Stimulated activated CD4-positive, alpha-beta T cell treated with anti-CD3 and anti-CD28 coated beads, Interleukin-2, amount 100 ng/mL, for 24 hours (primary cell): Measurements from ENCODE around the gene ZEB2.

Experiments
- DNase-seq, 2 donors: peaks; one replicate each; pipeline ENCODE4 v3.0.0-alpha.2; 2020

Gene ZEB2

DNA sequence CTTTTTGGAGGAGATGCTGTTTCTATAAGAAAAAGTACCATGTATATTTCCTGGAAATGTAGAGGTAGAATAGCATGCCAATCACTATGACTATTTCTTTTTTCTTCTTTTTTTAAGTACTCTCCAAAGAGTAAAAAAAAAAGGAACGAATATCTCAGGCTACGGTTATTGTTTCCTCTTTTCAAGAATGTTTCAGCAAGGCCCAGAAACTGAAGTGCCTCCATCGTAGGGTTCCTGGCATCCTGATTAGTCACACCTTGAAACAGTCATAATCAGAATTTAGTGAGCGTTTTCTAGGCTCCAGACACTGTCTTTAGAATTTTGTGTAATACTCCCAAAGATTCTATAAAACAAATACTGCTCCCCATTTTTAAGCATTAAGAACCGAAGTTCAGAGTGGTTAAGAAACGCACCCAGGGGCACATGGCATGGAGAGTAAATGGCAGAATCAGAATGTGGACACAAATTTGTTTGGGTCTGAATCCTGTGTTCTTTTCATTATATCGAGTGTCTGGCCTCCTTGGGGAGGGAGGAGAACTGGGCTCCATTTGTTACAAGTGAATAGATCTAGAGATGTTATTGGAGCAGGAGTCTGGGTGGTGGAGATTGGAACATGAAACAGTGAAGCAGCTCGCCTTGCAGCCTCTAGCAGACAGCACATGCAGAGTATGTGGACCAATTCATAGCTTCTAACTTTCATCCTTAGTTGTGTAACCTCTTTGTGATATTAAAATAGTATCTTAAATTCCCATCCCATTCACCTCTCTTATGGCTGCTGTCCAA lies 26.7 kb downstream of the ZEB2 start:
- DNase-seq, result no peak

- no peak for DNase-seq
Measured at GRCh38 chr2:144490857-144491256, 29.1 kb downstream of the ZEB2 start.

DNA sequence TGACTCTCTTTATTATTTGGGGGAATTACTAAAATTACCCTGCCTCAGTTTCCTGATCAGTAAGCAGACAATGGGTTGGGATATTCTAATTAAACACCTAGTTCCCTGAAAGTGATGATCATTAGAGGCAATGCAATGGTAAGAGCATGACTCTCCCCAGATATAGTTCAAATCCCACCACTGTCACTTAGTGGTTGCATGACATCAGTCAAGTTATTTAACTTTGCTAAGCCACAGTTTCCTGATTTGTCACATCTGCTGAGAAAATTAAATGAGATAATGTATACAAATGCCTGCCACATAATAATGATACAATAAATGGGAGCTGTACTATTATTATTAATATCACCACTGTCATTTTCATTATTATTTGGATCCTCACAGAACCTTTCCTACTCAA lies 29.9 kb downstream of the ZEB2 start:
- no peak for DNase-seq

DNA sequence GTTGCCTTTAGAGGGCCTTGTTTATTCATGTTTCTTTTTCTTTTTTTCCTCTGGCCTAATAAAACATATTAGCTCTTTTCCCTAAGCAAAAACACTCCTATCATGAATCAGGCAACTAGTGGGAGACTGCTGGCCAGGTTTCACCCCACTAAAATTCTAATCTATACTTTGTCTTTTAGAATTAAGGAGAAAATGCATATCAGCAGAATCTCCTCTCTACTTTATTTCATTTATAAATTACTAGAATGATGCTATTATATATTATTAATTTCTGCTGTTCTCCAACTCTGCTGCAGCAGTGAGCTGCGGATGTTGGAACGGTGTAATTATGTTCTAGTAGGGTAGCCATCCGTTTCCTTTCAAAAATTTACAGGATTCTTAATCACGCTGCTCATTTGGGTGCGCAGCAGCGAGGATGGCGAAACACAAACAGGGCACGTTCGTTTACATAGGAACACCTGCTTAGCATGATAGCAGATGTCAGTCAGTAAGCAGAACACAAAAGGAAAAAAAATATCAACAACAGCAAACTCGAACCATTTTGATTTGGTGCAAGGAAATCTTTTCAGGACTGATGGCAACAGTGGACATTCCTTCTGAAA lies 30.5 kb downstream of the ZEB2 start:
- DNase-seq, result no peak

- DNase-seq, result no peak
Measured at GRCh38 chr2:144484201-144484948, 35.5 kb downstream of the ZEB2 start.

GRCh38 chr2:144481666-144482065 lies 38.3 kb downstream of the ZEB2 start:
- no peak for DNase-seq

DNA sequence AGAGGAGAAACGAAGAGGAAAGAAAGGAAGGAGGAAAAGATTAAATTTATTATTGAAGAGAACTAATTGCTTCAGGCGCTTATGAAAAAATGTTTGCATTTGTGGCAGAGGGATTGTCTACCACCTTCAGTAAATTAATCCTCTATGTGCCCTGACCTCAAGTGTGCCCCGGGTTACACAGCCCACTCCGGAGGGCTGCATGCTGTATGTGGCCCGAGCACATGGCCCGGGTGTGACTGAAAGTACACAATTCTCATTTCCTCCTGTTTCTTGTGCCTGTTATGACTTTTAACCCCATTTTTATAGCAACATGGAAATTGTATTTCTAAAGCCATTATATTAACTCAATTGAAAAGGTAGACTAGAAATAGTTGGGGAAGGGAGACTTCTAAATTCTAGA lies 38.8 kb downstream of the ZEB2 start:
- no peak for DNase-seq

GRCh38 chr2:144480285-144480684 lies 39.6 kb downstream of the ZEB2 start:
- no peak for DNase-seq

GRCh38 chr2:144479659-144480058 lies 40.3 kb downstream of the ZEB2 start:
- DNase-seq, result no peak

DNA sequence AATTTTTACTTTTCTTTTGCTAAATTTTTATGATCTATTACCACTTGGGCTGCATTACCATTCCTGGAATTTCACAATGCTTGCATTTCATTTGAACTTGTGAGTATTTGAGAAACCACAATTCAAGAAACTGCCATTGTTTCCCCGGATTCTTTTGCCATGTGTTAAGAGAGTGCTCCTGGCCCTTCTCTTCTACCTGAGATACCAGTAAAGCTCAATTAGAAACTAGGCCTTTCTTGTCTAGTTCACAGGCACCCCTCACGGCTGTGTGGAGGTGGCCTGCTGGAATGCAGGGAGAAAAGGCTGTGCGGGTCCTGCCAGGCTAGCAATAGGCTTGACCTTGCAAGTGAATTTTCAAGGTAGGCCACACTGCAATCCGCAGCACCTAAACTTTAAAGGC lies 40.8 kb downstream of the ZEB2 start:
- DNase-seq, result no peak

- no peak for DNase-seq
Measured at GRCh38 chr2:144477957-144478311, 42.0 kb downstream of the ZEB2 start.

DNA sequence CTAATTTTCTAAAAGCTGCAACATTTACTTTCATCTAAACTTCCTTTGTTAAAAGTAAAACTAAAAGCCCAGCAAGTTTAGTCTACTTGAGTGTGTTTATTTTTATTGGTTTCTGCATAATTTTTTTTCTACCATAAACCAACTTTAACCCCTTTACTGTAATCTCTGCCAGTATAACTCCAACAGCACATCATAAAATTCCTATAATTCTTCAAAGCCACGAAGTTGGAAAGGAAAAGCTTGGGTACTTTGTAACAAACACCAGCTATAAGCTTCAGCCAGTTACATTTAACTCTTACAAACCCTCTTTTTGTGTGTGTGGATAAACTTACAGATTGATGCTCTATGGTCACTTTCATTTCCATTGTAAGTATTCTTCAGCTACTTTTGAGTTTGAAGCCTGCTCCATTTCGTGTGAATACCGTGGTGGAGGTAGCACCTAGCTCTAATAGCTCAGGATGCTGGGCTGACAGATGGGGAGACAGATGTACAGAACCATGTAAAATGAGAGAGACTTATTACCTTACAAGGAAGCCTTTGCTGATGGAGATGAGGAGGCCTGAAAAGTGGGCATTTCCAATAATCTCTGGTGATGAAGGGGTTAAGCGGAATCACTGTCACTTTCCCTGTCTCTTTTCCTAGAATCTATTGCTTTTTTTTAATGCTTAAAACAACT lies 42.5 kb downstream of the ZEB2 start:
- no peak for DNase-seq

DNA sequence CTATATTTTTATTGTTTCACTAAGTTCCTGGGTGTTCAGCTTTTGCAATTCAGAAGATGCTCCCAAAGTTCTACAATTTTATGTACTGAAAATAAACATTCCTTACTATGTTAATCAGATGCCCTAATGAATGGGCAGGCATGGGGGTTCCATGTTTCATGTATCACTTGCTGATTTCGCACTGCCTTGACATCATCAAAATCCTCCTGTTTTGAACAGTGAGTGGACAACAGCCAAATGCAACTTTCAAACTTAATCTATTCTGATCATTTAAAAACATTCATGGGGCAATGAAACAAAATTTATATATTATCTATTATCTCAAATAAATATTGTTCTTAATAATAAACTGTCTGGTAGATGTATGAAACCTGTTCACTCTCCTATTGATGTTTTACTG lies 43.2 kb downstream of the ZEB2 start:
- no peak for DNase-seq

DNA sequence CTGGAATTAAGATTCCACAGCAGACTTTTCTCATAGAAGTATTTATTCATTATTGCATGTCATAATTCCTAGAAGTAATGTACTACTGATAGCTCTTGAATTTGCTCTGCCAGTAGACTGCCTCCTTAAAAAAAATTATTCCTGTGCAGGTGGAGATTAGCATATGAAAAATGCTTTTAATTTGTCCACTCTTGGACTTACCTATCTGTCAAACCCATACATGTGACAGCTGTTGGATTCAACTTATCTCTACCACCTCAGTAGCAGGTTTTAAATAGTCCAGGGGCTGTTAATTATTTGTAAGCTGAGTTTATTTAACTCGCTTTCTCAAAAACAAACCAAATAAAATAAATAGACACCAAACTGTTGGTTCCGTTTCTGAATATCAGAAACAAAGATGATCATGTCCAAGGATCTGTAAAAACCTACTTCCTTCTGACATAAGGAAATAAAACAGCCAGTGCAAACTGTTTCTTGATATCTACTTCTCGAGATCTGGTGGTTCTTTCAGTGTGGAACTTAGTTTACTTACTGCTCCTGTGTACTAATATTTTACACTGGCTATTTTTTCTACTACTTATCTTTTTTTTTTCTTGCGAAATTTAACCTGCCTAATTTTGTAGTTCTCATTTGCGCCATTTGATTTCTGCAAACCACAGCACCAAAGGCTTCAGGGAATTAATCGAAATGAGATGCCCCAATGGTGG lies 44.2 kb downstream of the ZEB2 start:
- DNase-seq, result no peak

DNA sequence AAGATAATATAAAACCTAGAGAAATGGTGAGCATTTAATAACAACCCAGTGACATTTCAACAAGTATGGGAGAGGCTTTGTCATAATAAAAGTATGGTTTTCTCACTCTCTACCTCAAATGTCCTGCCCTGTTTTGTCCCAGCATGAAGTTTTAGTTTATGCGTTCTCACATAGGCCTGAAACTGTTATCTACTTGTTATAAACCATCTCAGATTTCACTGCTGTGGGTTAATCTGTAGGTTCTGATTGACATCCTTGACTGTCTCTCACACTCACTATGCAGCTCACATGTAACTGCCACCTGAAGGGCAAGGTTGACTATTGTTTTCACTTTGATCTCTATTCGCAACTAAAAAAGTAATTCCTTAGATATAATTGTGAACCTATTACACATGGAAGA lies 44.9 kb downstream of the ZEB2 start:
- no peak for DNase-seq

- DNase-seq, result no peak
Measured at GRCh38 chr2:144474017-144474416, 45.9 kb downstream of the ZEB2 start.

- DNase-seq, result no peak
Measured at GRCh38 chr2:144472911-144473310, 47.0 kb downstream of the ZEB2 start.

DNA sequence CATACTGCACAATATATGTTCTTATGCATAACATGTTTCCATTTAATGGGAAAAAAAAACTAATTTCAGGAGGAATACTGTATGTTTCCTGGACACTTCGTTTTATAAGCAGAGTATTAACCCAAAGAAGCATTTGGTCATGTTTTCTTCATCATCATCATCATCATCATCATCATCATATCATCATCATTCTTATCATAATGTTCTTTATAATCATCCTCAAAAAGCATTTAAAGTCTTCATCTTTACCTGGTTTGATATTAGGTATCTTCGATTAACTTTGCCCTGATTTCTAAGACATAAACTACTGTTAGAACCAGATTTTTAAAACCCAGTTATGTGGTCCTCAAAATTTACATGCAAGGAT lies 47.9 kb downstream of the ZEB2 start:
- no peak for DNase-seq

- no peak for DNase-seq
Measured at GRCh38 chr2:144471305-144472045, 48.4 kb downstream of the ZEB2 start.

DNA sequence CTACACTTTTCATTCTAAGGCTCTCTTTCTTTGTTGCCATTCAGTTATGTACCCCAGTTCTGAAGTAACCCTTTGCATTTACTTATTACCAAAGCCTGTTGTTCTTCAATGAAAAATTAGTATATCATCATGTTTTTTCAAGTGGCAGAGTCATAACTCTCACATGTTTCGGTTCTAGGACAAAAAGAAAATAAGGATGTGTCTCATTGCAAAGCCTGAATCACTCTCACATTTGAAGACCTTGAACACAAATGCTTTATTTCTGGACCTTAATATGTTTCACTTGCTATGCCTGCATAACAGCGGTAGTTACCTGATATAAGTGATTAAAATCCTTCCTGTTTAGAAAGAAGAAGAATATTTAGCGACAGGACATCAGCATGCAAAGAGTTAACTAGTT lies 49.1 kb downstream of the ZEB2 start:
- DNase-seq, result no peak

- no peak for DNase-seq
Measured at GRCh38 chr2:144470334-144470733, 49.6 kb downstream of the ZEB2 start.

GRCh38 chr2:144469798-144470197 lies 50.1 kb downstream of the ZEB2 start:
- DNase-seq, result no peak
